K562 (cell line): ENCODE measurements around the gene AANAT. TPM values are rescaled to one million over a fixed set of nuclear protein-coding genes. Genes with fewer than 3 reads are reported as not detected.

Experiments used
- ATAC-seq: fragments of 200-7000 bp; cut with Tn5 transposase; 3 replicates; pipeline ENCODE4 v1.9.1; 2020; ENCODE audit warnings: moderate library complexity
- BruUV-seq: library from RNA; stranded (reverse); fragments of 400-500 nt; replicated peaks from 2 replicates; lab custom pipeline; 2021; lab: Mats Ljungman, UMichigan
- CTCF ChIA-PET: fragments of 300-600 bp; formaldehyde crosslinking; extraction: SDS; loops from one replicate; lab custom pipeline; 2021; ENCODE audit warnings: low intra/inter-chr PET ratio; lab: Yijun Ruan, JAX
- POLR2A ChIA-PET: fragments of 300-600, 350-650 bp; sonication (Branson Sonifier 250); formaldehyde crosslinking; extraction: SDS; loops from one replicate; lab custom pipeline; 2021; ENCODE audit warnings: antibody characterized with exemption, inconsistent platforms; lab: Yijun Ruan, JAX
- DNase-seq, 4 experiments: peaks; one replicate each; pipeline versions ENCODE4 v3.0.0 to v3.0.0-alpha.2; 2011 to 2018; ENCODE audit warnings: low spot score in 3 of 4, mixed read lengths in 3 of 4; ENCODE audit errors: extremely low read depth in 1 of 4
- FAIRE-seq: peaks from 2 replicates; lab custom pipeline; 2011; peaks lifted over from hg19 to GRCh38; lab: Jason Lieb, UNC
- H2AFZ ChIP-seq: 2 replicates; pipeline ENCODE4 v1.6.0; 2011; ENCODE audit warnings: low read depth, low read length, control low read depth, inconsistent platforms
- H3K27ac ChIP-seq: fragments of 200-600 bp; 3 replicates; pipeline ENCODE4 v1.8.0; 2011; ENCODE audit warnings: low read depth, mild to moderate bottlenecking, control low read depth, inconsistent platforms, low read length, moderate library complexity, mixed read lengths; ENCODE audit errors: extremely low read depth
- H3K27me3 ChIP-seq, 2 experiments: fragments of 300-600 bp in 1 of 2; 2 replicates in 1 of 2; 3 replicates in 1 of 2; pipeline versions ENCODE4 v1.6.0 to v1.8.0; 2011; ENCODE audit warnings: inconsistent platforms in 2 of 2, low read length in 2 of 2, mild to moderate bottlenecking in 1 of 2, mixed read lengths in 1 of 2, moderate library complexity in 1 of 2; ENCODE audit not compliant: control insufficient read depth in 2 of 2, insufficient read depth in 2 of 2
- H3K36me3 ChIP-seq: fragments of 300-600 bp; 3 replicates; pipeline ENCODE4 v1.8.0; 2011; ENCODE audit warnings: mild to moderate bottlenecking, low read length, inconsistent platforms; ENCODE audit not compliant: control insufficient read depth, insufficient read depth
- H3K4me1 ChIP-seq, 2 experiments: fragments of 200-600 bp in 1 of 2; replicated peaks in 1 of 2; 2 replicates in 1 of 2; 3 replicates in 1 of 2; pipeline versions ENCODE4 v1.5.1 to v1.8.0; 2011; ENCODE audit warnings: inconsistent platforms in 2 of 2, low read length in 2 of 2, mild to moderate bottlenecking in 1 of 2, mixed read lengths in 1 of 2, moderate library complexity in 1 of 2; ENCODE audit not compliant: control insufficient read depth in 2 of 2, insufficient read depth in 2 of 2
- H3K4me2 ChIP-seq: 2 replicates; pipeline ENCODE4 v1.6.1; 2011; ENCODE audit warnings: low read length, control low read depth, inconsistent platforms, mixed read lengths; ENCODE audit not compliant: insufficient read depth
- H3K4me3 ChIP-seq: fragments of 200-600 bp; sonication (generic), shearing (Covaris generic); 2 replicates; pipeline ENCODE4 v1.5.1; 2016; ENCODE audit warnings: control low read depth, inconsistent platforms
- H3K79me2 ChIP-seq: fragments of 200-600 bp; 3 replicates; pipeline ENCODE4 v1.8.0; 2011; ENCODE audit warnings: low read length, inconsistent platforms; ENCODE audit not compliant: control insufficient read depth, insufficient read depth
- H3K9ac ChIP-seq, 2 experiments: 2 replicates each; pipeline versions ENCODE4 v1.6.0 to v1.6.1; 2011; ENCODE audit warnings: low read depth in 2 of 2, low read length in 2 of 2, control low read depth in 1 of 2, inconsistent platforms in 1 of 2, mild to moderate bottlenecking in 1 of 2, mixed read lengths in 1 of 2; ENCODE audit not compliant: insufficient read depth in 1 of 2
- H3K9me1 ChIP-seq: one replicate; pipeline ENCODE4 v1.6.0; 2011; ENCODE audit warnings: inconsistent platforms, mild to moderate bottlenecking, low read length, moderate library complexity; ENCODE audit not compliant: control insufficient read depth, insufficient read depth
- H3K9me3 ChIP-seq: replicated peaks from 2 replicates; pipeline ENCODE4 v1.5.1; 2011; ENCODE audit warnings: low read depth, low read length, inconsistent platforms; ENCODE audit not compliant: control insufficient read depth, insufficient read depth
- H4K20me1 ChIP-seq: replicated peaks from 2 replicates; pipeline ENCODE4 v1.6.1; 2011; ENCODE audit warnings: low read length, inconsistent platforms, mixed read lengths; ENCODE audit not compliant: control insufficient read depth, insufficient read depth
- E2F3 ChIP-seq: fragments of 250-450 bp; sonication (Bioruptor Pico); IDR thresholded peaks from 2 replicates; pipeline ENCODE4 v1.4.0; 2020; ENCODE audit warnings: mild to moderate bottlenecking
- ZFP30 ChIP-seq: fragments of 250-450 bp; sonication (Bioruptor Pico); IDR thresholded peaks from 2 replicates; pipeline ENCODE4 v1.8.0; 2022; ENCODE audit warnings: moderate library complexity, mild to moderate bottlenecking, inconsistent platforms, borderline replicate concordance
- WGBS: fragments of 100-300 bp; shearing (Covaris generic); methylation state at CpG from one replicate; pipeline ENCODE4 v1.1.6; 2016; ENCODE audit warnings: low coverage, mixed read lengths; ENCODE audit not compliant: insufficient coverage; ENCODE audit errors: missing lambda C conversion rate; 5-methylcytosine and 5-hydroxymethylcytosine counted together
- in situ Hi-C: fragments of 300-500 bp; cut with MboI; formaldehyde crosslinking; loops from 4 replicates; pipeline ENCODE4 v1.15.0; 2018; ENCODE audit warnings: inconsistent platforms, mixed read lengths
- intact Hi-C: fragments of 100-400 bp; cut with micrococcal nuclease; formaldehyde crosslinking; loops from 2 replicates; pipeline ENCODE4 v1.14.2; 2022
- polyA plus RNA-seq, 8 experiments: library from polyadenylated mRNA; depleted of rRNA in 4 of 8; stranded (reverse) in 5 of 8; unstranded in 3 of 8; fragments of >200 nt; fragmentation: Nextera tagmentation in 2 of 8; fragmentation: Illumina TruSeq in 1 of 8; extraction: Ambion mirVana in 2 of 8; extraction: Trizol in 1 of 8; gene quantifications; 2 replicates each; pipeline versions ENCODE4 v1.2.1 to v1.2.3, GENCODE V29; 2011 to 2014; ENCODE audit warnings: inconsistent platforms in 1 of 8, missing spikeins in 1 of 8
- total RNA-seq, 7 experiments: library from RNA; depleted of rRNA in 6 of 7; stranded (reverse); fragments of >200 nt in 6 of 7; fragmentation: Illumina TruSeq in 2 of 7; extraction: Trizol in 2 of 7; gene quantifications; 2 replicates each; pipeline versions ENCODE4 v1.2.1 to v1.2.3, GENCODE V29; 2011 to 2021; ENCODE audit warnings: low replicate concordance in 1 of 7
- TF ChIP-seq, protein P1 (sequence below): fragments of 250-450 bp; sonication (Bioruptor Pico); IDR thresholded peaks from 2 replicates; pipeline ENCODE4 v1.4.0; 2020; ENCODE audit warnings: mild to moderate bottlenecking
- TF ChIP-seq, protein P2 (sequence below): fragments of 450-650 bp; formaldehyde crosslinking; IDR thresholded peaks from 2 replicates; pipeline ENCODE4 v1.4.0; 2020; ENCODE audit warnings: mild to moderate bottlenecking
- TF ChIP-seq, protein P3 (sequence below): fragments of 450-650 bp; formaldehyde crosslinking; IDR thresholded peaks from 2 replicates; pipeline ENCODE4 v1.4.0; 2020; ENCODE audit warnings: mild to moderate bottlenecking, moderate library complexity

AANAT gene
- total and polyA plus RNA-seq, 9 of the 15 experiments (the other 6 are each of a cell fraction or from before 2014, with no cell fraction given), result not detected

DNA sequence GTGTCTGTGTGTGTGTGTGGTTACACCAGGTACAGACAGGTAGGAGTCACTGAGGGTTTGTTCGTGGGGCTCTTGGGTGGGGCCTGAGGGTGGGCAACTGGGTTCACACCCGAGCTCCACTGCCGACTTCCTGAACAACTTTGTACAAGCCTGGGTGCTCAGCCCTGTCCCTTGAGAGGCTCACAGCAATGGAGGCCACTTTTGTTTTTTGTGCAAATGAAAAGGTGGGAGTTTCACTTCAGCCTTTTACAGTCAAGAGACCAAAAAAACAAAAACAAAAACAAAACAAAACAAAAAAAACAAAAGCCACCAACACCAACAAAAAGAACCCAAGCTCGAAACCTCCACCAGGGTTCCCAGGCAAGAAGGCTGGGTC lies 31.5 kb downstream of the AANAT start:
- Histone ChIP-seq H3K4me2 (no peak overlapping the region), H3K4me3 (no peak overlapping the region), H4K20me1 (peaks cover 10% of the 10 kb centered on the region; the same call in 1 of the 2 replicates), H2AFZ (no peak overlapping the region), H3K79me2 (no peaks in the 10 kb centered on the region), H3K9me1 (peaks cover 4% of the 10 kb centered on the region), H3K9ac (no peak overlapping the region), H3K9me3 (no peaks in the 10 kb centered on the region), H3K36me3 (no peaks in the 10 kb centered on the region), H3K27ac (no peak overlapping the region), H3K27me3 (peaks cover 0 to 1% of the 10 kb centered on the region in 2 experiments; a peak in 1 of 5 replicates), H3K4me1 (peaks cover 16 to 37% of the 10 kb centered on the region in 2 experiments; a peak in 4 of 5 replicates)
- ATAC-seq (no peak), FAIRE-seq (no peak), DNase-seq (no peak)
- TF ChIP-seq E2F3 (no peak), ZFP30 (no peak)
- TF ChIP-seq, protein P1, sequence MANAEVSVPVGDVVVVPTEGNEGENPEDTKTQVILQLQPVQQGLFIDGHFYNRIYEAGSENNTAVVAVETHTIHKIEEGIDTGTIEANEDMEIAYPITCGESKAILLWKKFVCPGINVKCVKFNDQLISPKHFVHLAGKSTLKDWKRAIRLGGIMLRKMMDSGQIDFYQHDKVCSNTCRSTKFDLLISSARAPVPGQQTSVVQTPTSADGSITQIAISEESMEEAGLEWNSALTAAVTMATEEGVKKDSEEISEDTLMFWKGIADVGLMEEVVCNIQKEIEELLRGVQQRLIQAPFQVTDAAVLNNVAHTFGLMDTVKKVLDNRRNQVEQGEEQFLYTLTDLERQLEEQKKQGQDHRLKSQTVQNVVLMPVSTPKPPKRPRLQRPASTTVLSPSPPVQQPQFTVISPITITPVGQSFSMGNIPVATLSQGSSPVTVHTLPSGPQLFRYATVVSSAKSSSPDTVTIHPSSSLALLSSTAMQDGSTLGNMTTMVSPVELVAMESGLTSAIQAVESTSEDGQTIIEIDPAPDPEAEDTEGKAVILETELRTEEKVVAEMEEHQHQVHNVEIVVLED, result no peak
- TF ChIP-seq, protein P2, sequence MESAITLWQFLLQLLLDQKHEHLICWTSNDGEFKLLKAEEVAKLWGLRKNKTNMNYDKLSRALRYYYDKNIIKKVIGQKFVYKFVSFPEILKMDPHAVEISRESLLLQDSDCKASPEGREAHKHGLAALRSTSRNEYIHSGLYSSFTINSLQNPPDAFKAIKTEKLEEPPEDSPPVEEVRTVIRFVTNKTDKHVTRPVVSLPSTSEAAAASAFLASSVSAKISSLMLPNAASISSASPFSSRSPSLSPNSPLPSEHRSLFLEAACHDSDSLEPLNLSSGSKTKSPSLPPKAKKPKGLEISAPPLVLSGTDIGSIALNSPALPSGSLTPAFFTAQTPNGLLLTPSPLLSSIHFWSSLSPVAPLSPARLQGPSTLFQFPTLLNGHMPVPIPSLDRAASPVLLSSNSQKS, result no peak
- TF ChIP-seq, protein P3, sequence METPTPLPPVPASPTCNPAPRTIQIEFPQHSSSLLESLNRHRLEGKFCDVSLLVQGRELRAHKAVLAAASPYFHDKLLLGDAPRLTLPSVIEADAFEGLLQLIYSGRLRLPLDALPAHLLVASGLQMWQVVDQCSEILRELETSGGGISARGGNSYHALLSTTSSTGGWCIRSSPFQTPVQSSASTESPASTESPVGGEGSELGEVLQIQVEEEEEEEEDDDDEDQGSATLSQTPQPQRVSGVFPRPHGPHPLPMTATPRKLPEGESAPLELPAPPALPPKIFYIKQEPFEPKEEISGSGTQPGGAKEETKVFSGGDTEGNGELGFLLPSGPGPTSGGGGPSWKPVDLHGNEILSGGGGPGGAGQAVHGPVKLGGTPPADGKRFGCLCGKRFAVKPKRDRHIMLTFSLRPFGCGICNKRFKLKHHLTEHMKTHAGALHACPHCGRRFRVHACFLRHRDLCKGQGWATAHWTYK (CRISPR knock-in tag), result no peak
- no TSS peak for BruUV-seq
- POLR2A ChIA-PET, result interaction anchor here (1.5 to 1.8 kb wide), 2 partner anchors 9 to 21 kb away, joined by 4 to 7 read pairs; no protein-coding TSS in a partner anchor
- 71% methylated on average over 1 of the region's 4 CpGs for WGBS
- in situ Hi-C loops, result no loop called here
- intact Hi-C loops, result no loop called here
- CTCF ChIA-PET, result no interaction called here
